HEK293 (cell line): Measurements from ENCODE around the gene SNN.

Experiments used
- CTCF ChIA-PET: fragments of 350-600 bp; formaldehyde crosslinking; extraction: SDS; loops from one replicate; lab custom pipeline; 2021; ENCODE audit warnings: antibody characterized with exemption; lab: Yijun Ruan, JAX
- POLR2A ChIA-PET: fragments of 300-600 bp; formaldehyde crosslinking; extraction: SDS; loops from one replicate; lab custom pipeline; 2020; ENCODE audit warnings: antibody characterized with exemption, inconsistent platforms; lab: Yijun Ruan, JAX
- H3K27ac ChIP-seq: fragments of 200-500 bp; sonication (Bioruptor generic); 2 replicates; pipeline ENCODE4 v1.5.1; 2014; ENCODE audit warnings: low read depth, low read length, control low read depth, inconsistent platforms; ENCODE audit errors: extremely low read depth
- H3K36me3 ChIP-seq, 2 experiments: fragments of 200-500 bp in 1 of 2; sonication (Bioruptor generic) in 1 of 2; 1 replicate in 1 of 2; 2 replicates in 1 of 2; pipeline ENCODE4 v1.5.1; 2014 to 2017; ENCODE audit warnings: inconsistent platforms in 2 of 2, low read length in 2 of 2; ENCODE audit not compliant: control insufficient read depth in 2 of 2, insufficient read depth in 1 of 2
- H3K4me1 ChIP-seq: fragments of 200-500 bp; sonication (Bioruptor generic); 2 replicates; pipeline ENCODE4 v1.5.1; 2014; ENCODE audit warnings: mild to moderate bottlenecking, low read length, inconsistent platforms; ENCODE audit not compliant: control insufficient read depth, insufficient read depth
- H3K4me3 ChIP-seq: 2 replicates; pipeline ENCODE4 v1.5.1; 2011; ENCODE audit warnings: low read depth, mild to moderate bottlenecking, control low read depth, low read length, moderate library complexity
- H3K9me3 ChIP-seq: fragments of 200-500 bp; sonication (Bioruptor generic); 2 replicates; pipeline ENCODE4 v1.5.1; 2014; ENCODE audit warnings: low read depth, low read length, inconsistent platforms; ENCODE audit not compliant: control insufficient read depth, insufficient read depth
- EGR2 ChIP-seq: fragments of 450-650 bp; formaldehyde crosslinking; IDR thresholded peaks from 2 replicates; pipeline ENCODE4 v1.5.1; 2016; ENCODE audit warnings: low read depth, missing biosample characterization, missing genetic modification characterization
- HOXC10 ChIP-seq: sonication (generic); formaldehyde crosslinking; IDR thresholded peaks from 2 replicates; pipeline ENCODE4 v1.8.1; 2023; ENCODE audit warnings: mild to moderate bottlenecking, missing genetic modification reagents
- OSR2 ChIP-seq: fragments of 450-650 bp; formaldehyde crosslinking; IDR thresholded peaks from 2 replicates; pipeline ENCODE4 v1.5.1; 2016; ENCODE audit warnings: missing biosample characterization, missing genetic modification characterization
- PRDM6 ChIP-seq: fragments of 450-650 bp; formaldehyde crosslinking; IDR thresholded peaks from 2 replicates; pipeline ENCODE4 v1.5.1; 2017; ENCODE audit warnings: missing biosample characterization, missing genetic modification characterization
- REST ChIP-seq: fragments of 450-650 bp; formaldehyde crosslinking; IDR thresholded peaks from 2 replicates; pipeline ENCODE4 v1.5.1; 2016; ENCODE audit warnings: missing biosample characterization, missing genetic modification characterization
- ZFP41 ChIP-seq: fragments of 450-650 bp; formaldehyde crosslinking; IDR thresholded peaks from 2 replicates; pipeline ENCODE4 v1.5.1; 2016; ENCODE audit warnings: missing biosample characterization, missing genetic modification characterization, borderline replicate concordance
- ZNF19 ChIP-seq: fragments of 450-650 bp; formaldehyde crosslinking; IDR thresholded peaks from 2 replicates; pipeline ENCODE4; 2016; ENCODE audit warnings: missing biosample characterization, missing genetic modification characterization, low read depth
- ZNF280D ChIP-seq: fragments of 450-650 bp; formaldehyde crosslinking; IDR thresholded peaks from 2 replicates; pipeline ENCODE4 v1.5.1; 2016; ENCODE audit warnings: missing biosample characterization, missing genetic modification characterization
- ZNF366 ChIP-seq: fragments of 450-650 bp; formaldehyde crosslinking; conservative IDR thresholded peaks from 2 replicates; pipeline ENCODE4 v1.5.1; 2016; ENCODE audit warnings: missing biosample characterization, missing genetic modification characterization
- ZNF423 ChIP-seq: fragments of 450-650 bp; formaldehyde crosslinking; IDR thresholded peaks from 2 replicates; pipeline ENCODE4 v1.5.1; 2016; ENCODE audit warnings: missing biosample characterization, missing genetic modification characterization
- ZNF501 ChIP-seq: fragments of 450-650 bp; formaldehyde crosslinking; IDR thresholded peaks from 2 replicates; pipeline ENCODE4 v1.5.1; 2016; ENCODE audit warnings: missing biosample characterization, missing genetic modification characterization
- ZNF621 ChIP-seq: fragments of 450-650 bp; formaldehyde crosslinking; IDR thresholded peaks from 2 replicates; pipeline ENCODE4 v1.5.1; 2017; ENCODE audit warnings: missing biosample characterization, missing genetic modification characterization
- ZNF654 ChIP-seq: fragments of 450-650 bp; formaldehyde crosslinking; IDR thresholded peaks from 2 replicates; pipeline ENCODE4 v1.5.1; 2016; ENCODE audit warnings: low read depth, missing biosample characterization, missing genetic modification characterization
- ZNF660 ChIP-seq: fragments of 450-650 bp; IDR thresholded peaks from 2 replicates; pipeline ENCODE4 v1.5.1; 2018; ENCODE audit warnings: missing biosample characterization, mild to moderate bottlenecking, missing genetic modification characterization
- TF ChIP-seq, protein P1 (sequence below): fragments of 450-650 bp; formaldehyde crosslinking; IDR thresholded peaks from 2 replicates; pipeline ENCODE4 v1.5.1; 2016; ENCODE audit warnings: missing biosample characterization, missing genetic modification characterization
- TF ChIP-seq, protein P2 (sequence below): fragments of 450-650 bp; formaldehyde crosslinking; IDR thresholded peaks from 2 replicates; pipeline ENCODE4 v1.5.1; 2017; ENCODE audit warnings: missing biosample characterization, missing genetic modification characterization

The SNN gene

DNA sequence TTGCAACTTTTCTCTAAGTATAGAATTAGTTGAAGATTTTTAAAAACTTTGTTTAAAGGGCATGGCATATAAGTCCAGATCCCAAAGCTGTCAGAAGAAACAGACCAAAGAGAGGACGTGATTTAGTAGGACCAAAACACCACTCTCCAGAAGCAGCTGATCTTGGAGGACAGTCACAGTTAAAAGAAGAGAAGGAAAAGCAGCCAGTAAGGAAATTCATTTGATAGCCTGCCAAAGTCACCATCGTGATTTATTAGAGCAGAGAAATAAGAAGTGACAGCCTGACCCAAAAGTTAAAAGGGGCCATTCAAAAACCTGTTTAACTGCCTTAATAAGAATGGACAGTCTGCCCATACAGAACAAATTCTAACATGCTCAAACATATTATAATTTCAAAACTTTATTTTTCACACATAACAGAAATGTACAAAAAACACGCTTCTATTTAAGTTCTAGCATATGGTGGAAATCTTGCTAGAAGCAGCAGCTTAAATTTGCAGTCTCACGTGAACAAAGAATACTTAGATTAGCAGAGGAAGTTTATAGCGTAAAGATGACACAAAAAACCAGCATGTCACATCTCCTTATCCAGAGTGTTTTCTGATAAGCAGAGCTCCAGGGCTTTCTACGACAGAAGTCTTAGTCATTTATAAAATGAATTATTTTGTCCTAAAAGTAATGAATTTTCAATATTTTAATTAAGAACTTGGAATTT is 37.2 kb downstream of the SNN start:
- TF ChIP-seq ZNF423 = no peak
- no peak for TF ChIP-seq REST
- TF ChIP-seq ZNF19 = no peak
- TF ChIP-seq EGR2 = no peak
- no peak for TF ChIP-seq ZNF660 (tag by site-specific recombination)
- no peak for TF ChIP-seq ZNF654 (tag by site-specific recombination)
- TF ChIP-seq, protein P1, sequence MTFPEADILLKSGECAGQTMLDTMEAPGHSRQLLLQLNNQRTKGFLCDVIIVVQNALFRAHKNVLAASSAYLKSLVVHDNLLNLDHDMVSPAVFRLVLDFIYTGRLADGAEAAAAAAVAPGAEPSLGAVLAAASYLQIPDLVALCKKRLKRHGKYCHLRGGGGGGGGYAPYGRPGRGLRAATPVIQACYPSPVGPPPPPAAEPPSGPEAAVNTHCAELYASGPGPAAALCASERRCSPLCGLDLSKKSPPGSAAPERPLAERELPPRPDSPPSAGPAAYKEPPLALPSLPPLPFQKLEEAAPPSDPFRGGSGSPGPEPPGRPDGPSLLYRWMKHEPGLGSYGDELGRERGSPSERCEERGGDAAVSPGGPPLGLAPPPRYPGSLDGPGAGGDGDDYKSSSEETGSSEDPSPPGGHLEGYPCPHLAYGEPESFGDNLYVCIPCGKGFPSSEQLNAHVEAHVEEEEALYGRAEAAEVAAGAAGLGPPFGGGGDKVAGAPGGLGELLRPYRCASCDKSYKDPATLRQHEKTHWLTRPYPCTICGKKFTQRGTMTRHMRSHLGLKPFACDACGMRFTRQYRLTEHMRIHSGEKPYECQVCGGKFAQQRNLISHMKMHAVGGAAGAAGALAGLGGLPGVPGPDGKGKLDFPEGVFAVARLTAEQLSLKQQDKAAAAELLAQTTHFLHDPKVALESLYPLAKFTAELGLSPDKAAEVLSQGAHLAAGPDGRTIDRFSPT (tag by site-specific recombination) = no peak
- TF ChIP-seq ZNF280D (tag by site-specific recombination) = no peak
- no peak for TF ChIP-seq HOXC10
- TF ChIP-seq OSR2 (tag by site-specific recombination) = no peak
- TF ChIP-seq ZNF501 (tag by site-specific recombination) = no peak
- TF ChIP-seq ZFP41 (tag by site-specific recombination) = no peak
- TF ChIP-seq, protein P2, sequence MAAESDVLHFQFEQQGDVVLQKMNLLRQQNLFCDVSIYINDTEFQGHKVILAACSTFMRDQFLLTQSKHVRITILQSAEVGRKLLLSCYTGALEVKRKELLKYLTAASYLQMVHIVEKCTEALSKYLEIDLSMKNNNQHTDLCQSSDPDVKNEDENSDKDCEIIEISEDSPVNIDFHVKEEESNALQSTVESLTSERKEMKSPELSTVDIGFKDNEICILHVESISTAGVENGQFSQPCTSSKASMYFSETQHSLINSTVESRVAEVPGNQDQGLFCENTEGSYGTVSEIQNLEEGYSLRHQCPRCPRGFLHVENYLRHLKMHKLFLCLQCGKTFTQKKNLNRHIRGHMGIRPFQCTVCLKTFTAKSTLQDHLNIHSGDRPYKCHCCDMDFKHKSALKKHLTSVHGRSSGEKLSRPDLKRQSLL (tag by site-specific recombination) = no peak
- no peak for TF ChIP-seq ZNF621 (tag by site-specific recombination)
- TF ChIP-seq ZNF366 (tag by site-specific recombination) = no peak
- no peak for TF ChIP-seq PRDM6 (tag by site-specific recombination)
- Histone ChIP-seq H3K36me3 (peaks cover 0 to 45% of the 10 kb centered on the region in 2 experiments; a peak in 2 of 3 replicates), H3K27ac (no peak overlapping the region), H3K4me3 (no peak overlapping the region), H3K9me3 (no peaks in the 10 kb centered on the region), H3K4me1 (no peaks in the 10 kb centered on the region)
- CTCF ChIA-PET = interaction anchor here (0.8 to 1.0 kb wide), 2 partner anchors 9 to 10 kb away, joined by 3 to 4 read pairs; no protein-coding TSS in a partner anchor
- POLR2A ChIA-PET = no interaction called here
